K562 (cell line): Measurements from ENCODE around the gene TANK.

Source experiments
- FOXK2 ChIP-seq, 2 experiments: fragments of 450-650 bp; IDR thresholded peaks in 1 of 2; conservative IDR thresholded peaks in 1 of 2; 2 replicates each; pipeline ENCODE4 v1.6.1; 2016; ENCODE audit warnings: low read depth in 2 of 2, mild to moderate bottlenecking in 1 of 2
- KAT7 ChIP-seq: sonication (generic); formaldehyde crosslinking; IDR thresholded peaks from 2 replicates; pipeline ENCODE4 v1.8.0; 2022; ENCODE audit warnings: missing genetic modification reagents, mild to moderate bottlenecking, borderline replicate concordance
- KLF13 ChIP-seq: fragments of 450-650 bp; IDR thresholded peaks from 2 replicates; pipeline ENCODE4 v1.6.1; 2016; ENCODE audit warnings: missing genetic modification characterization, low read depth, mild to moderate bottlenecking, missing compliant biosample characterization, moderate library complexity, borderline replicate concordance
- MLX ChIP-seq, 2 experiments: fragments of 450-650 bp in 1 of 2; sonication (generic) in 1 of 2; formaldehyde crosslinking; conservative IDR thresholded peaks; 2 replicates each; pipeline versions ENCODE4 v1.4.0 to v1.8.1; 2020 to 2022; ENCODE audit warnings: mild to moderate bottlenecking in 1 of 2, missing genetic modification reagents in 1 of 2
- MYBL2 ChIP-seq, 2 experiments: fragments of 450-650 bp in 1 of 2; sonication (generic) in 1 of 2; formaldehyde crosslinking in 1 of 2; IDR thresholded peaks; 2 replicates each; pipeline versions ENCODE4 v1.6.1 to v1.8.1; 2017 to 2022; ENCODE audit warnings: borderline replicate concordance in 1 of 2, inconsistent platforms in 1 of 2, low read depth in 1 of 2, mild to moderate bottlenecking in 1 of 2, missing genetic modification reagents in 1 of 2, moderate library complexity in 1 of 2
- TBP ChIP-seq: optimal IDR thresholded peaks from 2 replicates; pipeline ENCODE3; 2011; ENCODE audit warnings: low read depth, low read length, improper control_type of control experiment

- no peak for TF ChIP-seq KAT7 (CRISPR knock-in tag)
- no peak for TF ChIP-seq FOXK2 (conservative IDR thresholded peaks at IDR 0.05 in 1 of 2, IDR thresholded peaks at IDR 0.05 in 1 of 2; ENCODE audit: low read depth in 2 of 2)
- no peak for TF ChIP-seq MYBL2 (IDR thresholded peaks at IDR 0.05; ENCODE audit: low read depth)
- no peak for TF ChIP-seq MYBL2 (CRISPR knock-in tag; IDR thresholded peaks at IDR 0.05; ENCODE audit: borderline replicate concordance)
- no peak for TF ChIP-seq KLF13
- no peak for TF ChIP-seq MLX (CRISPR knock-in tag; conservative IDR thresholded peaks at IDR 0.05)
- TF ChIP-seq TBP = no peak
Observed at GRCh38 chr2:161199912-161200701, 39.9 kb downstream of the TANK start.
